Measurements from ENCODE around the gene OGDHL.

OGDHL gene

DNA sequence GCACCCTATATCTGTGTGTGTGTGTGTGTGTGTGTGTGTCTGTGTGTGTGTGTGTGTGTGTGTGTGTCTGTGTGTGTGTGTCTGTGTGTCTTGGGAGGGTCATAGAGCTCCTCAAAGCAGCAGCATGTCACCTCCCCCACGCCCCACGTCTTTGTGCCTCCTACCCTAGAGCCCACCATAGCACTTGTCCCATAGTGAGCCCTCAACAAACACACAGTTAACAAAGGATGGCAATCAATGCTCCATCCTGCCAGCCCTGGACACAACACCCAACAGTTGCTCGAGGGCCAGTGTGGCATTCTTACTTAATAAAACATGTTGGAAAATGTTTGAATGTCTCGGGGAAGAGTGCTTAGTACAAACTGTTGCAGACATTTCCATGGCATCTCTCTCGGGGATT is 52.2 kb downstream of the OGDHL start:
- TF ChIP-seq, protein P1, sequence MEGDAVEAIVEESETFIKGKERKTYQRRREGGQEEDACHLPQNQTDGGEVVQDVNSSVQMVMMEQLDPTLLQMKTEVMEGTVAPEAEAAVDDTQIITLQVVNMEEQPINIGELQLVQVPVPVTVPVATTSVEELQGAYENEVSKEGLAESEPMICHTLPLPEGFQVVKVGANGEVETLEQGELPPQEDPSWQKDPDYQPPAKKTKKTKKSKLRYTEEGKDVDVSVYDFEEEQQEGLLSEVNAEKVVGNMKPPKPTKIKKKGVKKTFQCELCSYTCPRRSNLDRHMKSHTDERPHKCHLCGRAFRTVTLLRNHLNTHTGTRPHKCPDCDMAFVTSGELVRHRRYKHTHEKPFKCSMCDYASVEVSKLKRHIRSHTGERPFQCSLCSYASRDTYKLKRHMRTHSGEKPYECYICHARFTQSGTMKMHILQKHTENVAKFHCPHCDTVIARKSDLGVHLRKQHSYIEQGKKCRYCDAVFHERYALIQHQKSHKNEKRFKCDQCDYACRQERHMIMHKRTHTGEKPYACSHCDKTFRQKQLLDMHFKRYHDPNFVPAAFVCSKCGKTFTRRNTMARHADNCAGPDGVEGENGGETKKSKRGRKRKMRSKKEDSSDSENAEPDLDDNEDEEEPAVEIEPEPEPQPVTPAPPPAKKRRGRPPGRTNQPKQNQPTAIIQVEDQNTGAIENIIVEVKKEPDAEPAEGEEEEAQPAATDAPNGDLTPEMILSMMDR (IDR thresholded peaks at IDR 0.05): no peak

DNA sequence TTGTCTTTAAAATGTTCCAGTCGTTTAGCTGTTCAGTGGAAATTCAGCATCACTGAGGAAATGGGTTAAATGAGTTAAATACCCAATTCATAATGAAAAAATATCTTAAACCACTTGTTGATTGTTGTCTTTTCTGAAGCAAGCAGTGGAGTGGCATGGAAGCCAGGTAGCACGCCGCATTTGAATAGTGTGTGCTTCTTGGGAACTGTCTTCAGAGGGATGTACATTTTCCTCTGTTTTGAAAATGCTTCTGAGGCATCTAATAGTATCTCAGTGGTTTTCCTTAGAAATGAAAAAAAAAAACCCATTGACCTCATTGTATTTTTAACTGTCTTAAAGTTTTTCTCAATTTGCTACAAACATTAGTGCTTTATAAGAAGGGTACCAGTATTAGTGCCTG is 54.5 kb downstream of the OGDHL start:
- TF ChIP-seq, protein P1 (IDR thresholded peaks at IDR 0.05): no peak

DNA sequence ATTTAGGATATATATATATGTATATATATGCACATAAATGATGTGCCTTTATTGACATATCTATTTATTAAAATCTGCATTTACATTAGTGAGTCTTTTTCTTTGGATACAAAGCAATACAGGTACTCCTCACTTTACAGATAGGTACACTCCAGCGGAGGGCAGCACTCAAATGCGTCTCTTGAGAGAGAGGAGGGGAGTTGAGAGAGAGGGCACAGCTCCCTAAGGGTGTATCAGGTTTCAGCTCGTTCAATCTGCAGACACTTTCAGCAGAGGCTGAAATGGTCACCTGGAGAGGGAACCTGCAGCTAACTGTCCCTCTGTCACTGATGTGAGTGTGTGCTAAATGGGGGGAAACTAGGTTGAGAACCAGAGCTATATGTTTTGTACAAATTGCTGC is 61.1 kb downstream of the OGDHL start:
- TF ChIP-seq, protein P1 (IDR thresholded peaks at IDR 0.05): no peak

DNA sequence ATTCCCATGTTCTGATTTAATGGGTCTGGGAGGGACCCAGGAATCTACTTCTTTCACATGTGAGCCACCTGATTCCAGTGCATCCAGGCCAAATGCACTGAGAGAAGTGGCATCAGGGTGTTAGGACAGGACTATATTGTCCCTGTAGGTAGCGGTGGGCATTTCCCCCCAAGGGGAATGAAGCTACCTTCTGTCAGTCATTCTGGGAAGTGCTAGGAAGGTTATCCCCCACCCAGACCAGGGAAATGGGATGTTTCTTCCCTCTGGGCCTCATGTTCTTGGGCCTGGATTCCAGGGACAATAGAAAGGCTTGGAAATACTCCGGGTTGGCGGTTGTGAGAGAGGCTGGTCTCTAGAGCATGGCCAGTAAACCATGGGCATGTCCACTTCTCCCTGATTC is 61.9 kb downstream of the OGDHL start:
- TF ChIP-seq, protein P1 (IDR thresholded peaks at IDR 0.05): no peak

DNA sequence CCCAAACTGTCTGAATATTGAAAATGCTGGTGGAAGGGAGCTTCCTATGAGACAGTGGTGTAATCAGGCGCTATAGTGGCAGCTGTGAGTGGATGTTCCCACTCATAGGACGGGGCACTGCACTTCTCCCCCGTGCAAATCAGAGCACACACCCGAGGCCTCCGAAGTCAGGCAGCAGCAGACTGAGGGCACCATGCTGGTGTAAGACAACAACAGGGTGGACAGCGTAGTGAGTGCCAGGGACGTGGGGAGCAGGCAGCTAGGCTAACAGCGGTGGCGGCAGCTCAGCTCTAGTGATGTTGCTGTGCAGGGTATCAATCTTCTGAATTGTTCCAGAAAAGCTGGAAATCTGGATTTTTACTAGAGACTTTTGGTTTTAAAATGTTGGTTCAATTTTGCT is 63.4 kb downstream of the OGDHL start:
- TF ChIP-seq, protein P1 (IDR thresholded peaks at IDR 0.05): no peak

DNA sequence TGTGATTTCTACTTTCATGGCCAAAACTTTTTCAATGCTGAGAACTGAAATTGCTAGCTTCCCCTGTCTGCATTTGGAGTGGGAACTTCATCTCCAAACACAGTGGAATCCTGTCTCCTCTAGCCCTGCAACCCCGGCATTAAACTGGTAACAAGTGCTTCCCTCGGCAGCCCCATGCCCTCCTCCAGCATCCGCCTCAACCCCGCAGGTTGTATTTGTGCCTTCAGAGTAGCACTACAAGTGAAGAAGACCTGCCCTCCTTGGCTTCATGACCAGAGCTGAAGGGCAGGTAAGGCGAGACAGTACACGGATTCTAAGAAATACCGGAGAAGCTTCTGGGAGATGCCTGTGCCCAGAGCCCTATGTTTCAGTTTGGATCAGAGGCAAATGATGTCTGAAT is 65.8 kb downstream of the OGDHL start:
- TF ChIP-seq, protein P1 (IDR thresholded peaks at IDR 0.05): no peak

DNA sequence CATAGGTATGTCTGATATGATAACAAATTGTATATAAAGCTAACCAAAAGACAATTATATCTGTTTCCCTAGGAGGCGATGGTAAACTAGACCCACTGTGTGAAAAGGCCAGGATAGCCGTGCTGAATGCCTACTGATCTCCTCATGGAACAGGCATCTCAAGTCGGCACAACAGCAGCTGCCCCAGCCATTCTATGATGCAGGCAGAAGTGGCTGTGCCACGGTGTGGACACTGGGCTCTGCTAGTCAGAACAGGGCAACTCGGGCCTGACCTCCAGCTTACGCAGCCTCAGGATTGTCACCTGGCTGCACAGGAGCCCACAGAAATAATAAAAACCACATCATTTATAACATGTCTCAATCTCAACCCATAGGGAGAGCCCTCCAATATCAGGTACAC is 67.7 kb downstream of the OGDHL start:
- TF ChIP-seq, protein P1 (IDR thresholded peaks at IDR 0.05): no peak

DNA sequence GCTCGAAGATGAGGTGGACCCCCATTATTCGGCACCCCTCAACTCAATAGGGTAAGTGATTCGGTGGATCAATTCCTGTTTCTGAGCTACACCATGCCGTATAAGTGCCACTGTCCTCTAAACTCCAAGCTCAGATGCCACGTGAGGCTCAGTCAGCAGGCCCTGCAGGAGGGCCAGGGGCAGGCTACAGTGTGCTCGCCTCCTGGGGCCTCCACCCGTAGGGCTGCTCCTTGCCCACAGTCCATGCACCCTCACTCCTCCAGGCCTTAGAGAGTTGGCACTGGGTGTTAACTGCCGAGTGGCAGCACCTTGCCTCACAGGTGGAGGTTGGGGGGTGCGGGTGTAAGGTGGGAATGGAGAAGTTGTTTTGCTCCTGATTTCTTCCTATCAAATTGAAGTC is 70.5 kb downstream of the OGDHL start:
- TF ChIP-seq, protein P1 (IDR thresholded peaks at IDR 0.05): no peak
